Activated effector memory CD4-positive, alpha-beta T cell treated with Interleukin-2 at 50 U/mL for 16 hours (primary cell): Measurements from ENCODE around the gene NATD1.

Experiments used
- DNase-seq: peaks from one replicate; pipeline ENCODE4 v3.0.0-alpha.2; 2020

Gene NATD1

DNA sequence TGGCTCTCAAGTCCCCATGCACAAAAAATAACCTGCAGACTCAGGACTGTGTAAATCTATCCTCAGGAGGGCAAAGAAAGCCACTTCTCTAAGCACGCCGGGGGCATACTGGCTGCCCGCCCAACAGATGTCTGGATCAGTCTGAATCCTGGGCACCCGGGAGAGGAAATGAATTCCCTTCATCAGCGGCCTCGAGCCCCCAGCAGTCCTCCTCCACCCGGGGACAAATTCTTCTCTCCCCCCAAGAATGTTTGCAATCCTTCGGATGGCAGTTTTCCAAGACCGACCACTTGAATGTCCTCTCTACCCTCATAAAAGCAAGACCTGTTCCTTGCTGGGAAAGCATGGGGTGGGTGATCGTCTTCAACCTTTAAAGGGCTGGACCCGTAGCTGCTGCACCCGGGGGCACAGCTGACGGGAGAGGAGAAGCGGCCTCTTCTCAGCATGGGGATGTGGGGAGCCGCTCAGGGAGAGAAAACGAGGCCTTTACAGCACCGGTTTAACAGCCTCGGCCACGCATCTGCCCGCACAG lies 21.9 kb upstream of the NATD1 start:
- DNase-seq, result no peak

DNA sequence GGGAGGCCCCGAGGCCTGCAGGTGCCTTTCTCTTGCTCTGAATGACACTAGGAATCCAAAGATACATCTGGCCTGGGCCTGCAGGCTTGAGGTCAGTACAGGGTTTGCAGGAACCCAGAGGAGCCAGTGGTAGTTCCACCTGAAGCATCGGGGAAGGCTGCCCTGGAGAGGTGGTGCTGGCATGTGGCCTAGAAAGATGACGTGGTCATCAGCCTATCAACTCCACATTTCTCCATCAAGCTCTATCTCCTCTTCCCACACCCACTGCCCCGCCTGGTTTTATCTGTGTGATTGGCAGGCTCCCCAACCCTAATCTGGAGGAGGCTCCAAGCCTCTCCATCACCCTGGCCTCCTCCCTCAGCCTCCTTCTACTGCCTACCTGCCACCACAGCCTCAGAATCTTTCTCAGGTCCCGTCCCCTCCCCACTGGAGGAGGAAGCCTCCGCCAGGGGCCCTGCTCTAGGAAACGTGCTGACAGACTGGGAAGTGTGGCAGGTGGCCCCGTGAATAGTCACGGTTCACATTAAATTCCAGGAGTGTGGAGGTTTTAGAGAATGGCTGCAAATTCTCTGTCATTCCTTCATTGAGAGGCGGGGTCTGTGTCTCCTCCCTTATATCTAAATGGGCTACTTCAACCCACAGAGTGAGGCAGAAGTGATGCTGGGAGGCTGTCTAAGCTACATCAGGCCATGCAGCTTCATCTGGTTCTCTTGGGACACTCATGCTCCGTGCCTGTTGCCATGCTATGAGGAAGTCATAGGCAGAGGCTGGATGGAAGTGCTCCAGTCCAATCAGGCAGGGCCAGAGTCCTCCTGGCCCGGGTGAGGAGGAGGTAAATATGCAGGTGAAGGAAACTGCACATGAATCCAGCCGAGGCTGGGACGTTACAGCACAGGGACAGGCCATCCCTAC lies 19.9 kb upstream of the NATD1 start:
- DNase-seq, result no peak

DNA sequence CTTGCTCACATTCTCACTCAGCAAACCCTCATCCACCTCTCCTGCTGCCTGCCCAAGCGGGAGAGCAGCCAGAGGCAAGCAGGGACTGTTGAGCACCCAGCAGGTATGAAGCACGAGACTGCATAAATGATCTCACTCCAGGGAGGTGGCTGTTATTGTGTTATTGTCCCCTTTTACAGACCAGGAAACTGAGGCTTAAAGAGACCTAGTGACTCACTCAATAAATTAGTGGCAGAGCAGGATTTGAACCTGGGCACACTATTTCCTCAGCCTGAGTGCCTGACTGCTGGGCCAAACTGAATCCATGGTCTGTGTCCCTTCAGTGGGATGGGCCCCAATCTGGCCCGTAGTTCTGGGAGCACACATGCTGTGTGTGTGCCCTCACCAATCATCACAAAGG lies 19.0 kb upstream of the NATD1 start:
- DNase-seq, result no peak

DNA sequence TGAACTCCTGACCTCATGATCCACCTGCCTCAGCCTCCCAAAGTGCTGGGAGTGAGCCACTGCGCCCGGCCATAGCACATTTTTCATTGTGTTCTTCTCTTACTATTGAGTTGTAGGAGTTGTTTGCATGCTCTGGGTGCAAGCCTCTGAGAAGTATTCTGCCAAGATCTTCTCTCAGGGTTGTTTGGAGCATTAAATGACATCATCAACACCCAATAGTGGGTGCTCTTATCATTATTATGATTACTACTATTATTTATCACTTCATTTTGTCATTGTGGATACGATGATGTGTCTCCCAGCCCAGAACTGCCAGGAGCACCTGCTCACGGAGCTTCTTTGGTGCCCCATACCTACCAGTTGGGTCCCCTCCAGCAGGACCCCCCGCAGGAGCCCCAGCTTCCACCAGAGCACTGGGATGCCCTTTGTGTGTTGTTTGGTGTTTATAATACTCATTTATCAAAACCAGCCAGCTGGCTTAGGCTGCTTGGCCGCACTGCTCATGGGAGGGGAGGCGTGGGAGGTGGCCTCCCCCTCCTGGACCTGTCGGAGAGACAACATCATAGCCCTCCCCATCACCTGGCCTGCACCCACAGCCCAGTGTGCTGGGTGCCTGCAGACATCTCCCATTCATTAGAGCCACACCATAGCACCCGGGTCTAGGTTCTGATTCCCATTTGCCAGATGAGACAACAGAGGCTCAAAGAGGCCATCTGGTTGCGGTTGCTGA lies 18.4 kb upstream of the NATD1 start:
- no peak for DNase-seq

DNA sequence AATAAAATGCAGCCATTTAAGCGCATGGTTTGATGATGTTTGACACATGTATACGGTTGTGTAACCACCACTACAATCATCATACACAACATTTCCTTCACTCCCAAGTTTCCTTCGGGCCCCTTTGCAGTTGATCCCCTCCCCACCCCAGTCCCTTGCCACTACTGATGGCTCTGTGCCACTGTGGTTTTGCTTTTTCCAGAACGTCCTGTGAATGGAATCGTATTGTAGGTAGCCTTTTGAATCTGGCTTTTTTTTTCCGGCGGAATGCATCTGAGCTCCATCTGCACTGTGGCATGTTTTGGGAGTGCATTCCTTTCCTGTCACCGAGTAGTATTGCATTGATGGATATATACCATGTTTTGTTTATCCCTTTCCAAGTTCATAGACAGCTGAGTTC lies 16.2 kb upstream of the NATD1 start:
- DNase-seq, result no peak

DNA sequence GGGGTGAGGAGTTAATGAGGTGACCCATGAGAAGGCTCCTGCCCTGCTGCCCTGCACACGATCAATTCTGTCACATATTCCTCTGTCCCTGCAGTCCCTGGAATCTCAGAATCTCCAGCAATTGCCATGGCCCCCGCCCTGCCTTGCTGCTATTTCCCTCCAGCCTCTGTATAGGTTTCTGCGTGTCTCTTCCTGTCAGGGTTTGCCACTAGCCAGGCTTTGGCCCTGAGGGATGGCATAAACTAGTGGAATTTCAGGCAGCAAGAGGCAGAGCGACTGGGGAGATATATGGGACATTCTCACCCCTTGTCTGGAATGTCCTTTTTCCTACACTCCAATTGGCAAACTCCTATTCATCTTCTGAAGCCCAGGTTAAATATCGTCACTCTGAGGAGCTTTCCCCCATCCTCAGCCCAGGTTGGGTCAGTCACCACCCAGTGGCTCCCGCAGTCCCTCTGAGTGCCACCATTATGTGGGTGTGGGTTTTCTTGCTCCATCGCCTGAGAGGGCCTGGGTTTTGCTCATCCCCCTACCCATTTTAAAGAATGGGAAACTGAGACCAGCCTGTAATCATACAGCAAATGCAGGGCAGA lies 15.5 kb upstream of the NATD1 start:
- DNase-seq, result no peak

DNA sequence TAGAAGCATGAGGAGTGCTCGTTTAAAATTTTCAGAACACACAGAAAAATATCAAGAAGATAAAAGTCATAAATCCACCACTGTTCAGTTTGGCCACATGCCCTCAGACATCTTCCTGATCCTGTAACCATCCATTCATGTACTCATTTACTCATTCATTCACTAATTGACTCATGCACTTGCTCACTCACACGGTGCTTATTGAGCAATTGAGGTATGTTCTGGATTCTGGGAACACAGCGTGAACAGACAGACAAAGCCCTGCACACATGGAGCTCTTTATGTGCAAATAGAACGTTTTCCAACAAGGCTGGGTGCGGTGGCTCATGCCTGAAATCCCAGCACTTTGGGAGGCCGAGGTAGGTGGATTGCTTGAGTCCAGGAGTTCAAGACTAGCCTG lies 10.2 kb upstream of the NATD1 start:
- no peak for DNase-seq

DNA sequence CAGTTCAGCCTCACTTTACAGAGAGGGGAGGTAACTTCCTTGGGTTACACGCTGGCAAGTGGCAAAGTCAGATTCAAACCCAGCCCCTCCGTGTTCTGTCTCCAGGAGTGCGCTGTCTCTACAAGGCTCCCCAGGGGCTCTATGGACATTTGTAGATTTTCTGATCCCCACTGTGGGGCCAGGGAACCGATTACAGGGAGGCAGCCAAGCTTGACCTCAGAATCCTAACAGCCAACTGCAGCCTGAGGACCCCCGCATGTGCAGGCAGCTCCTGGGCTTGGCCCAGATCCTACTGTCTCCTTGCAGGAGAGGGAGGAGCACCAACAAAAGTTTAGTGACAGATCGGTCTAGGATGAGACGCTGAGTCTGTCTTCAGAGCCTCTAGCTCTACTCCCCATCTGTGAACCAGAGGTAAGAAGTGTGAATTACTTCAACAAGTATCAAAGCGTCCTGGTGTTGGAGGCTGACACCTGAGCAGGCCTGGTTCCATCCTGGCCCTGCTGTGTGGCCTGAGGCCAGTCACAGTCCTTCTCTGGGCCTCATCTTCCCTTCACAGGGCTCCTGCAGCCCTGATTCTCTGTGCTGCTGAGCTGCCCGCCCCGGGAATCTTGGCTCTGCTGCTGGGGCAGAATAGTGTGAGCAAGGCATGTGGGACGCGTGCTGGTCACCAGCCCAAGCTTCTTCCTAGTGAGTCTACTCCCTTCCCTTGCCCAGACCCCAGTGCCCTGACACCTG lies 9.2 kb upstream of the NATD1 start:
- DNase-seq, result no peak

DNA sequence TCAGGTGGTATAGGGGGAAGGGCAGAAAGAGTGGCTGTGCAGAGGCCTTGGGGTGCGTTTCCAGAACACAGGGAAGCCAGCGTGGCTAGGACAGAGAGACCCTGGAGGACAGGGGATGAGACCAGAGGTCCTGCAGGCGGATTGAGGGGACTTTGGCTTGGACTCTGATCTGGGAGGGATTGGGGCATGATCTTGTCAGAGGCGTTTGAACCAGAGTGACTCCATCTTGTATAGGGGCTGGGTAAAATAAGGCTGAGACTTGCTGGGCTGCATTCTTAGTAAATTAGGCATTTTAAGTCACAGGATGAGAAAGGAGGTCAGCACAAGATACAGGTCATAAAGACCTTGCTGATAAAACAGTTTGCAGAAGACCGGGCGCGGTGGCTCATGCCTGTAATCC lies 5.4 kb upstream of the NATD1 start:
- DNase-seq, result no peak

DNA sequence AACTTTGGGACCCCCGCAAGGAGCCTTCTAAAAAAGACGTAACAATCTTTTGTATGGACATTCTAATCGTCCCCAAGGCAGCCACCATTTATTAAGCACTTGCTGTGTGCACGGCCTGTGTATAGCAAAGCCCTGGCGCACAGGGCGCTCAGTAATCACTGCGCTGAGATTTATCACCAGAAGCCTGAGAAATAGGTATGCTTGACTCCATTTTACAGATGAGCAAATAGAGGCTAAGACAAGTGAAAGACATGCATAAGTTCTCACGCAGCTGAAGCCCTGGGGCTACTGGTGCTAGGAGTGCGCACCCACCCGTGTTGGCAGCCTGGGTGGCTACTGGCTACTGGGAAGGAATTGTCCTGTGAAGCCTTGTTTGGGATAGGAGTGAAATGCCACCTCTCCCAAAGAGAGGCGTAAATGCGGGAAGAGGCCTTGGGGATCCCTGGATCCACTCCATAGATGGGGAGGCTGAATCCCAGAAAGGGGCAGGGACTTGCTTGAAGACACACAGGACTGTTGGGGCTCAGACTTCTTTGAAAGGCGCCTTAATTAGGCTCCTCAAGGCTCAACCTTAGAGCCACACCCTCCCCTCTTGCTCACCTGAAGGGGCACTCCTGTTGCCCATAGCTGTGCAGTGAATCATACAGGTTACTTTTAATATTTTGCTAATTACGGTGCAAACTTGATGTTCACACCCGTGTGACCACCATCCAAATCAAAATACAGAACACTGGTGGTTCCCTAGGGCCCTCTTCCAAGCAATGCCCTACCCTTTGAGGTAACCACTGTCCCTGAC lies 634 bp upstream of the NATD1 start:
- no peak for DNase-seq

DNA sequence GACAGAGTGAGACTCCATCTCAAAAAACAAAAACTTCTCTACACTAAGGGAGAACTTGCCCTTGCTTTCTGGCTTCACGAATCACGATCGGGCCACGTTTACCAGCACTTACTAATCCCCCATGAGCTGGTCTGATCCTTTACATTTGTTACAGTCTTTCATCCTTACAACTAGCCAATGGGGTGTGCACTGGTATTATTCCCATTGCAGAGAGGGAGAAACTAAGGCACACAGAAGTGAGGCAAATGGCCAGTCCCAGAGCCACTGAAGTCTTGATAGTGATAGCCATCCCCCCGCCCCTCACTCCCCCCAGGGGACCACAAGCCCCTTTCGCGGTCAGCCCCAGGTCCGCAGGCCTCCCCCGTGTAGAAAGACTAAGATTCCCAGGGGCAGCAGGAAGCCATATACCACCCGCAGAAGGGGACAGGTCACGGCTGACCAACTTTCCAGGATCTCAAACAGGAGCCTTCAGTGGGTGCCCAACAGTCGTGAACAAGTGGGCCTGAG lies 868 bp downstream of the NATD1 start:
- DNase-seq, result no peak

DNA sequence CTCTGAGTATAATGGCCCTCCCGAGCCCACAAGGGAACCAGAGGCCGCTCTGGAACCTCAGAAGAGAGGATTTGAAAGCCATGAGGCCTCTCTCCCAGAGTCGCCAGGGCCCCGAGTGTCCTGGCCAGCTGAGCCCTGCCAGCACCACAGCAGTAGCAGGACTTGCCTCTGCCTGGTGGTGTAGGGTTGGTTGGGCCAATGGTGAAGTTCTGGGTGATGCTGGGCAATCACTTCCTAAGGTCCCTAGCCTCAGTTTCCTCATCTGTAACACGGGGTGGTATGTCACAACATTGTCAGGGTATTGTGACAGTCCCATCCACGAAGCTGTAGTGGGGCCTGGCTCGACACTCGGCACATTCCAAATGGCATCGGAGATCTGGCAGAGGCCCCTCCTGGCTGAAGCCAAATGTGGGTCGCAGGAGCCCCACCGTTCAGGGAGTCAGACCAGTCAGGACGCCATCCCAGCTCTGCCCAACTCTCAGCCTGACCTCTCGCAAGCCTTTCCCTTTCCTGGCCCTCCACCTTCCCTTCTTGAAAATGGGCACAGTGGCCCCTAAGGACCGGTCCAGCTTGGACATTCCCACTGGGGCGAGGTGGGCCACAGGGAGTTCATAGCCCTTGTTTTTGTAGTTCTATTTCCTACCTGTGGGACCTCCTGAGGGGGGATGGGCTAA lies 1.7 kb downstream of the NATD1 start:
- DNase-seq, result no peak

DNA sequence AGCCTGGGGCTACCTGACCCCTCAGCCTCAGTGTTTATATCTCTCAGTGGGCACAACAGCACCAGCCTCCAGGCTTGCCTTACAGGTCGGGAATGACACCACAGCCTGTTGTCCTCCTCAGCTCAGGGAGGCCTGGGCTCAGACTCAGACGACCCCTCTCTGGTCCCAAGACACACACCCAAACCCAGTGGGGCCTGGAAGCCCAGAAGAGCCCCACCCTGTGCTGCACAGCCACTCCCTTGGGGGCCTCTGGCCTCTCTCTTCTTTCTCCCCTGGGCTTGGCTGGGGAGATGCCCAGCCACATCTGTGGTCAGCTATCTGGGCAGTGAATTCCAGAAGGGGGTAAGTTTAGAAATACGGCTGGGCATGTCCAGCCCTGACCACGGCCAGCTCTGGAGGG lies 2.4 kb downstream of the NATD1 start:
- DNase-seq, result no peak

DNA sequence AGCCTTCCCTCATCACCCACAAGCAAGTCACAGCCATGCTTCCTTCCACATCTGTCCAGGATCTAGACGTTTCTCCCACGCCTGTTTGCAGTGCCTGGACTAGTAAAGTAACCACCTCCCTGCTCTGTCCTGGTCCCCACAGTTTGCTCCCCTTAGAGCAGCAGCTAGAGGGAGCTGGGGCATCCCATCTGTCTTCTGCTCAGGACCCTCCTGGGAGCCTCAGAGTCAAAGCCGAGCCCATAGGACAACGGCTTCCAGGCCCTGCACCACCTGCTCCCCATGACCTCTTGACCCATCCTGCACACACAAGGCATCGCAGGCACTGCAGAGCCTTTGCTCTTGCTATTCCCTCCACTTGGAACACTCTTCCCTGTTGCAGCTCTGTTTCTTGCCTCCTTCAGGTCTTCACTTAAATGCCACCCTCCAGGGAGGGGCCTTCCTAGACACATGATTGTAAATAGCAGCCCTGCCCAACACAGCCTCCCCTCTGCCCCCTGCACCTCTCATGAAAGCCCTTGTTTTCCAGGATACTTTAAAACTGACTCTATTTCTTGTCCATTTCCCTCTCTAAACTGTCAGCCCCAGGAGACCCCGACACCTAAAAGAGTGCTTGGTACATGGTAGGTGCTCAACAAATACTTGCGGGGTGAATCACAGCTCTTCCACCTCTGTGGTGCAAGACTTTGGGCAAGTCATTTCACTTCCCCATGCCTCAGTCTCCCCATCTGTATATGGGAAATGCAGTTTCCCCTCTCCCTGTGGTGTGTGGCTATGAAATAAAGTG lies 3.1 kb downstream of the NATD1 start:
- no peak for DNase-seq

DNA sequence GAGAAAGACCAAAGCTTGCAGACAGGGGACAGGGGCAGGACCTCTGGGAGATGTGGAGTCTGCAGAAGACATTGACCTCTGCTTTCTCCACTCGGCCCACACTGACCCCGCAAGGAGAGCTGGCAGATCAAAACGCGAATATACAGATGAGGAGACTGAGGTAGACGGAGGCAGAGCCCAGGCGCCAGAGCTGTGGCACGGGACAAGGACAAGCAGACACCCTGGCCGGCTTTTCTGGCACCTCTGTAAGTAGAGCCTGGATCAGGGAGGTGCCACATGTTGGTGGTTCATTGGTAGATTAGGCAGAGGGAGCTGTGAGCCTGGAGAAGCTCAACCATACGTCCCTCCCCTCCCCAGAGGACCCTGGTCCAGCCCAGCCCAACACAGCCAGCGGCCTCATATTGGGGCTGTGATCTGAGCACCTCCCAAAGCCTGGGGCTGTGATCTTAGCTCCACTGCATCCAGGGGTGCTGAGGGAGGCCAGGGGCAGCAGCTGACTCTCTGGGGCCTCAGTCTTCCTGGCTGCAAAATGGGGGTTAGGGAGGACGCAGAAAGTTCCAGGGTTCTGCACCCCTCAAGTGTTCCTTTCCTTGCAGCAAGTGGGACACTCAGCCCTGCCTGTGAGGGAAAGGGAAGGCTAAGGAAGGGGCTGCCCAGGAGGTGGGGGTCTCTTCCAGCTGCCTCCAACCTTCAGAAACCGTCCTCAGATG lies 4.0 kb downstream of the NATD1 start:
- DNase-seq, result no peak

DNA sequence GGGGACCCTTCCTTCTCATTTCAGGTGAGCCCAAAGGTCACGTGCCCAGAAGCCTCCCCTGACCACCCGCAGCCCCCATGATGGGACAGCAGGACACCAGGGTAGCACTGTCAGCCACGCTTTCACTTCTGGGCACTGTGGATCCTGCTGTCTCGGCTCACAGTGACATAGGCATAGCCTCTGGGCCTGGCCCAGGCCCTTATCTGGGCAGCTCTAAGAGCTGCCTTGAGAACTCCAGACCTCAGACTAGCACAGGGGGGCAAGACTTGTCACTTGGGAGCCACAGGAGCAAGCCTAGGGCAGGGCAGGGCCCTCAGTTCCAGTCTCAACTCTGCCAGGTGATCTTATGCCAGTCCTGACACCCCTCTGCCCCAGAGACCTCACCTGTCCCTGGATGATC lies 4.7 kb downstream of the NATD1 start:
- no peak for DNase-seq

DNA sequence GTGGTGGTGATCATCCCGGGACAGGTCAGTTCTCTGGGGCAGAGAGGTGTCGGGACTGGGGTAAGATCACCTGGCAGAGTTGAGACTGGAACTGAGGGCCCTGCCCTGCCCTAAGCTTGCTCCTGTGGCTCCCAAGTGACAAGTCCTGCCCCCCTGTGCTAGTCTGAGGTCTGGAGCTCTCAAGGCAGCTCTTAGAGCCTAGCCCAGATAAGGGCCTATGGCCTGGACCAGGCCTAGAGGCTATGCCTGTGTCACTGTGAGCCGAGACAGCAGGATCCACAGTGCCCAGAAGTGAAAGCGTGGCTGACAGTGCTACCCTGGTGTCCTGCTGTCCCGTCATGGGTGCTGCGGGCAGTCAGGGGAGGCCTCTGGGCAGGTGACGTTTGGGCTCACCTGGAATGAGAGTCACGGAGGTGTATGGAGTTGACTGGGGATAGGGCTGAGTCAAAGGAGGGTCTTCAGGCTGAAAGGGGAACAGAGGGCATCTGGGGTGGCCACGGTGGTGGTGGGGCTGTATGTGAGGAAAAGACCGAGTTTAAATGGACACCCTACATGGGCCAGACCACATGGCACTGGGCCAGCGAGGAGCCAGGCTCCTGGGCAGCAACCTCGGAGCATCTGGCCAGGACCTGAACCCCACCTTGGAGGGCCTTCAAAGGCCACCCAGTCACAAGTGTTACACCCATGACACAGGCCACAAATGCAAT lies 5.5 kb downstream of the NATD1 start:
- DNase-seq, result no peak

DNA sequence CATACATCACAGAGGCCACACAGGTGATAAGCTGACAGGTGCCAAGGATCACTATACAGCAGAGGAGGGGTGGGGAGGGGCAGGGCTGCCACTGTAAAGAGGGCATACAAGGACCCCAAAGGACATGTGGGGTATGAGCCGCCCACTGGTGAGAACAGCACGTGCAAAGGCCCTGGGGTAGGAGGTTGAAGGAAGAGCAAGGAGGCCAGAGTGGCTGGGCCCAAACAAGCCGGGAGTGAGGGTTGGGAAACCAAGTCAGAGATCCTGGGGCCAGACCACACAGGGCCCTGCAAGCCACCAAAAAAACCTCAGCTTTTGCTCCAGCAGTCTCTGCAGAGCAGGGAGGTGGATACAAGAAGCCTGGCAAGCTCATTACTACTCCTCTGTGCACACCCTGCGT lies 6.5 kb downstream of the NATD1 start:
- no peak for DNase-seq

DNA sequence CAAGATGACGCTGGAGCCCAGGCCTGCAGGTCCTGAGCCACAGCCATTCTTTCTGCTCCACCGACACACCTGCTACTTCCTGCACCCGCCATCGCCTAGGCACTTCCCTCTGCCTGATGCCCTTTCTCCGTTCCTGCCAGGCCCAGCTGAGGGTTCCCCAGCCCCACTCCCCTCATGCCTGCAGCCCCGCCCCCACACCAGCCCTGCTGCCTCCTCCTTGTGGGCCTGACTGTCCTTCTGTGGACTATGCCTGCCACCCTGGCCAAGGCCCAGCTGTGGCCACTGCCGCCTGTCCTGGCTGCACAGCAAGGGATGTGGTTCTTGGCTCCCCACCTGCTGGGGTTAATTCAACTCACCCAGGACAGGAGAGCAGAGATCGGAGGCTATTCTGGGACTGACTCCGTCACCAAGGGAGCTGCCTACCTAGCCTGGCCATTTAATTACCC lies 7.5 kb downstream of the NATD1 start:
- DNase-seq, result no peak
